ENCODE measurements around the gene PARP12. TPM values are rescaled to one million over a fixed set of nuclear protein-coding genes. Genes with fewer than 3 reads are reported as not detected.

Gene PARP12
- total and polyA plus RNA-seq, 5 donors, result 9.4 to 21.6 (median 11.0) TPM

- intact Hi-C loops (cut with DNase I), result no loop called here
- H3K4me3 ChIP-seq (ENCODE audit: low read length), result no peak overlapping the region
- H3K9me3 ChIP-seq (ENCODE audit: control insufficient read depth, low read length), result no peaks in the 10 kb centered on the region
- 64% methylated on average over 12 of the region's 12 CpGs for WGBS
- peak overlapping the region; percentile 87 for H3K27ac ChIP-seq (ENCODE audit: low read length)
- H3K4me1 ChIP-seq (ENCODE audit: control insufficient read depth, insufficient read depth, low read length), result peaks cover 23% of the 10 kb centered on the region
- no peaks in the 10 kb centered on the region for H3K27me3 ChIP-seq (ENCODE audit: control insufficient read depth, insufficient read depth)
- ATAC-seq (peak; percentile 35 to 54), DNase-seq (peak; percentile 78 to 80 (median 80))
These were observed 3.2 kb downstream of the PARP12 start for GRCh38 chr7:140059273-140060242.

DNA sequence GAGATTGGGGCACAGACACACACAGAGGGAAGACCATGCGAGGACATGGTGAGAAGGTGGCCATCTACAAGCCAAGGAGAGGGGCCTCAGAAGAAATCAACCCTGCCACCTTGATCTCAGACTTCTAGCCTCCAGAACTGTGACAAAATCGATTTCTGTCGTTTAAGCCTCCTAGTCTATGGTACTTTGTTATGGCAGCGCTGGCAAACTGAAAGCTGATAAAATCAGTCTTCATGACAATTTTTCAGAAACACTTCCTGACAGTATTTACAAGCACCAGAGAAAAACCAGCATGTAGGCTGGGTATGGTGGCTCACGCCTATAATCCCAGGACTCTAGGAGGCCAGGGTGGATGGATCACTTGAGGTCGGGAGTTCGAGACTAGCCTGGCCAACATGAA, 4.2 kb downstream of the PARP12 start:
- intact Hi-C loops (cut with DNase I), result no loop called here
- peaks cover 23% of the 10 kb centered on the region for H3K4me1 ChIP-seq (ENCODE audit: control insufficient read depth, insufficient read depth, low read length)
- no peaks in the 10 kb centered on the region for H3K9me3 ChIP-seq (ENCODE audit: control insufficient read depth, low read length)
- no peak for ATAC-seq
- no peak overlapping the region for H3K4me3 ChIP-seq (ENCODE audit: low read length)
- H3K27ac ChIP-seq (ENCODE audit: low read length), result no peak overlapping the region
- 86% methylated on average over 7 of the region's 7 CpGs for WGBS
- H3K27me3 ChIP-seq (ENCODE audit: control insufficient read depth, insufficient read depth), result no peaks in the 10 kb centered on the region
- no peak for DNase-seq

DNA sequence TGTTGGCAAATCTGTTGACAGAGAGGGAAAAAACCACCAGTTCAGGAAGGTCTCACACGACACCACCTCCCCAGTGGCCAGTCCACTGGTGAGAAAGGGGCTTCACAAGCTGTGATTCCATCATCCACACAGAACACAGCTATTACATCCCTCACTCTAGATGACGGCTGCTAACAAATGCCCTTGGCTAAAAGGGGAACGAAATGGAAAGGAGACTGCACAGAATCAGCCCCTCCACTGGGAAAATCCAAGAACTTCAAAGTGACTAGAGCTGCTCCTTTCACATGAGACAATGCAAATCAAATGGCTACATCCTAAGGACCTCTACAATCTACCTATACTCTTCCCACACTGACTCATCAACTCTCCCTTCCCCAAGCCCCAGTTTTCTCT, 5.6 kb downstream of the PARP12 start:
- no peak for DNase-seq
- H3K27me3 ChIP-seq (ENCODE audit: control insufficient read depth, insufficient read depth), result no peaks in the 10 kb centered on the region
- WGBS, result 97% methylated on average over 3 of the region's 3 CpGs
- intact Hi-C loops (cut with DNase I), result no loop called here
- ATAC-seq, result no peak
- H3K4me3 ChIP-seq (ENCODE audit: low read length), result no peak overlapping the region
- H3K9me3 ChIP-seq (ENCODE audit: control insufficient read depth, low read length), result no peaks in the 10 kb centered on the region
- H3K27ac ChIP-seq (ENCODE audit: low read length), result no peak overlapping the region
- H3K4me1 ChIP-seq (ENCODE audit: control insufficient read depth, insufficient read depth, low read length), result peaks cover 23% of the 10 kb centered on the region

DNA sequence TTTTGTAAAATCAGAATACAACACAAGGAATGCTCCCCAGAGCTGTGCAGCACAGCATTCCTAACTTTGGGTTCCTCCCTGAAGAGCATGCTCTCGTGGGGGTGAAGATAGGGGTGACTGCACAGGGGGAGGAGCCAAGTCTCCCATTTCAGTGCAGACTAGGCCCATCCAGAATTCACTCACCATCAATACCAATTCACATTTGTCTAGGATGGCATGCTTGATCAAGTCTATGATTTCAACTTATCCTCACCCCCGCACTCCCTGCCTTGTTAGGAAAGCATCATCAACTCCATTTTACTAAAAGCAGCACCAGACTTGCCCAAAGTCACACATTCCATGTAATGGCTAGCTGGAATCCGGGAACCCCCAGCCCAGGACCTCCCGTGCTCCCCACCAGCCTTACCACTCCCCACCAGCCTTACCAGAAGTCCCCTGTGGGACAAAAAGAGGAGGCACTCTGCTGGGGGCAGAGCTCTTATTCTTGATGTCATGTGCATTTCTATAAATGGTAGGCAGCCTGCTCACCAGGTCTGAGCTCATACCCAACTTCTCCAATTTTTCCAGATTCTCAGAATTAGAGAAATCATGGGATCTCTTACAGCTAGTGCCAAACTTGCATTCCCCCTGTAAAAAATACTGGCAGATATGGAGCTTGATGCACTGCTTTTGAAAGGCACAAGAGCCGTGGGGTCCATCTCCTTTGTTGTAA, 6.2 kb downstream of the PARP12 start:
- no peaks in the 10 kb centered on the region for H3K9me3 ChIP-seq (ENCODE audit: control insufficient read depth, low read length)
- DNase-seq, result no peak
- ATAC-seq, result no peak
- H3K4me1 ChIP-seq (ENCODE audit: control insufficient read depth, insufficient read depth, low read length), result peaks cover 23% of the 10 kb centered on the region
- WGBS, result 93% methylated on average over 5 of the region's 5 CpGs
- intact Hi-C loops (cut with DNase I), result no loop called here
- no peak overlapping the region for H3K27ac ChIP-seq (ENCODE audit: low read length)
- no peaks in the 10 kb centered on the region for H3K27me3 ChIP-seq (ENCODE audit: control insufficient read depth, insufficient read depth)
- H3K4me3 ChIP-seq (ENCODE audit: low read length), result no peak overlapping the region

GRCh38 chr7:140055833-140056232, 6.9 kb downstream of the PARP12 start:
- peaks cover 15% of the 10 kb centered on the region for H3K4me1 ChIP-seq (ENCODE audit: control insufficient read depth, insufficient read depth, low read length)

GRCh38 chr7:140054751-140055150, 8.0 kb downstream of the PARP12 start:
- H3K27ac ChIP-seq (ENCODE audit: low read length), result no peak overlapping the region
- intact Hi-C loops (cut with DNase I), result no loop called here
- H3K4me3 ChIP-seq (ENCODE audit: low read length), result no peak overlapping the region
- no peaks in the 10 kb centered on the region for H3K27me3 ChIP-seq (ENCODE audit: control insufficient read depth, insufficient read depth)
- DNase-seq (no peak), ATAC-seq (no peak)
- H3K9me3 ChIP-seq (ENCODE audit: control insufficient read depth, low read length), result no peaks in the 10 kb centered on the region
- H3K4me1 ChIP-seq (ENCODE audit: control insufficient read depth, insufficient read depth, low read length), result peaks cover 10% of the 10 kb centered on the region
- WGBS, result 87% methylated on average over 4 of the region's 4 CpGs

More at GRCh38 chr7:140055833-140056232, 6.9 kb downstream of the PARP12 start:
- Histone ChIP-seq H3K4me3 (ENCODE audit: low read length) (no peak overlapping the region), H3K9me3 (ENCODE audit: control insufficient read depth, low read length) (no peaks in the 10 kb centered on the region), H3K27ac (ENCODE audit: low read length) (no peak overlapping the region), H3K27me3 (ENCODE audit: control insufficient read depth, insufficient read depth) (no peaks in the 10 kb centered on the region)
- WGBS, result 99% methylated on average over 2 of the region's 2 CpGs
- intact Hi-C loops (cut with DNase I), result no loop called here
- ATAC-seq (no peak), DNase-seq (no peak)

- ATAC-seq (no peak), DNase-seq (no peak)
- Histone ChIP-seq H3K4me1 (ENCODE audit: control insufficient read depth, insufficient read depth, low read length) (peaks cover 8% of the 10 kb centered on the region), H3K27me3 (ENCODE audit: control insufficient read depth, insufficient read depth) (no peaks in the 10 kb centered on the region), H3K27ac (ENCODE audit: low read length) (no peak overlapping the region), H3K9me3 (ENCODE audit: control insufficient read depth, low read length) (no peaks in the 10 kb centered on the region), H3K4me3 (ENCODE audit: low read length) (no peak overlapping the region)
- 83% methylated on average over 3 of the region's 3 CpGs for WGBS
- intact Hi-C loops (cut with DNase I), result no loop called here
These were observed 8.8 kb downstream of the PARP12 start for GRCh38 chr7:140053812-140054539.

- Histone ChIP-seq H3K4me3 (ENCODE audit: low read length) (no peak overlapping the region), H3K27me3 (ENCODE audit: control insufficient read depth, insufficient read depth) (no peaks in the 10 kb centered on the region), H3K27ac (ENCODE audit: low read length) (no peak overlapping the region), H3K9me3 (ENCODE audit: control insufficient read depth, low read length) (no peaks in the 10 kb centered on the region), H3K4me1 (ENCODE audit: control insufficient read depth, insufficient read depth, low read length) (peaks cover 8% of the 10 kb centered on the region)
- intact Hi-C loops (cut with DNase I), result no loop called here
- DNase-seq (no peak), ATAC-seq (no peak)
These were observed 10.9 kb downstream of the PARP12 start for GRCh38 chr7:140051820-140052219.

GRCh38 chr7:140050100-140050499, 12.7 kb downstream of the PARP12 start:
- Histone ChIP-seq H3K4me1 (ENCODE audit: control insufficient read depth, insufficient read depth, low read length) (peaks cover 8% of the 10 kb centered on the region), H3K27ac (ENCODE audit: low read length) (peak overlapping the region; percentile 73), H3K27me3 (ENCODE audit: control insufficient read depth, insufficient read depth) (no peaks in the 10 kb centered on the region), H3K4me3 (ENCODE audit: low read length) (no peak overlapping the region), H3K9me3 (ENCODE audit: control insufficient read depth, low read length) (no peaks in the 10 kb centered on the region)
- peak; percentile 46 to 80 for ATAC-seq
- no peak for DNase-seq
- intact Hi-C loops (cut with DNase I), result no loop called here
- WGBS, result 67% methylated on average over 3 of the region's 3 CpGs

- DNase-seq (no peak), ATAC-seq (peak; percentile 54 to 86)
- peaks cover 8% of the 10 kb centered on the region for H3K4me1 ChIP-seq (ENCODE audit: control insufficient read depth, insufficient read depth, low read length)
- peak overlapping the region; percentile 64 for H3K27ac ChIP-seq (ENCODE audit: low read length)
- no peaks in the 10 kb centered on the region for H3K27me3 ChIP-seq (ENCODE audit: control insufficient read depth, insufficient read depth)
- H3K4me3 ChIP-seq (ENCODE audit: low read length), result no peak overlapping the region
- intact Hi-C loops (cut with DNase I), result no loop called here
- WGBS, result 62% methylated on average over 5 of the region's 5 CpGs
- H3K9me3 ChIP-seq (ENCODE audit: control insufficient read depth, low read length), result no peaks in the 10 kb centered on the region
These were observed 13.3 kb downstream of the PARP12 start for GRCh38 chr7:140049339-140050024.

All from right cardiac atrium (tissue), 5 donors.